ENCODE data around the gene MITF. TPM values are rescaled to one million over a fixed set of nuclear protein-coding genes. Genes with fewer than 3 reads are reported as not detected.

The MITF gene
- polyA plus RNA-seq, 1 of the 3 experiments (the other 2 are of a cell fraction) = 1.7 TPM

GRCh38 chr3:69817988-69818387 is 78.7 kb downstream of the MITF start (continued):
- TF ChIP-seq TAF1 (IDR thresholded peaks at IDR 0.05; ENCODE audit: borderline replicate concordance, low read depth, low read length) (no peak), MXI1 (IDR thresholded peaks at IDR 0.05; ENCODE audit: low read depth, low read length) (no peak), MEF2A (IDR thresholded peaks at IDR 0.05; ENCODE audit: borderline replicate concordance, low read depth) (no peak), TCF12 (IDR thresholded peaks at IDR 0.05) (no peak), USF1 (IDR thresholded peaks at IDR 0.05; ENCODE audit: borderline replicate concordance, low read depth) (no peak), CHD2 (IDR thresholded peaks at IDR 0.05; ENCODE audit: low read length, partially characterized antibody) (no peak)
- TF ChIP-seq, protein P1, sequence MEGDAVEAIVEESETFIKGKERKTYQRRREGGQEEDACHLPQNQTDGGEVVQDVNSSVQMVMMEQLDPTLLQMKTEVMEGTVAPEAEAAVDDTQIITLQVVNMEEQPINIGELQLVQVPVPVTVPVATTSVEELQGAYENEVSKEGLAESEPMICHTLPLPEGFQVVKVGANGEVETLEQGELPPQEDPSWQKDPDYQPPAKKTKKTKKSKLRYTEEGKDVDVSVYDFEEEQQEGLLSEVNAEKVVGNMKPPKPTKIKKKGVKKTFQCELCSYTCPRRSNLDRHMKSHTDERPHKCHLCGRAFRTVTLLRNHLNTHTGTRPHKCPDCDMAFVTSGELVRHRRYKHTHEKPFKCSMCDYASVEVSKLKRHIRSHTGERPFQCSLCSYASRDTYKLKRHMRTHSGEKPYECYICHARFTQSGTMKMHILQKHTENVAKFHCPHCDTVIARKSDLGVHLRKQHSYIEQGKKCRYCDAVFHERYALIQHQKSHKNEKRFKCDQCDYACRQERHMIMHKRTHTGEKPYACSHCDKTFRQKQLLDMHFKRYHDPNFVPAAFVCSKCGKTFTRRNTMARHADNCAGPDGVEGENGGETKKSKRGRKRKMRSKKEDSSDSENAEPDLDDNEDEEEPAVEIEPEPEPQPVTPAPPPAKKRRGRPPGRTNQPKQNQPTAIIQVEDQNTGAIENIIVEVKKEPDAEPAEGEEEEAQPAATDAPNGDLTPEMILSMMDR (IDR thresholded peaks at IDR 0.05) = no peak

DNA sequence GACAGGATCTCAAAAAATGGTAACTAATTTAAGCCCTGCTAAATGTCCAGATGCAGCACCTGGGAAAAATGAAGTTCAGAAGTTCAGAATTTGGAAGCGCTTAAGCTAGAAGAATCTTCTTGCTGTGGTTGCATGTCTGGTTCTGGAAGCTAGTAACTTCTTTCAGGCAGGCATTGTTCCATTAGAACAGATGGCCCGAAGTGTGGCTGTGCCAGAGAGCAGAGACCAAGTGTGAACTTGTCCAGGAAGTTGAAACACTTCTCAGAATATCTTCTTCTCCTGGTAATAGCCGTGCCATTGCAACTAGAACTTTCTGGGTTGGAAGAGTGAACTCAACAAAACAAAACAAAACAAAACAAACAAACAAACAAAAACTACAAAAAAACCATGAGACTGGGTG is 80.0 kb downstream of the MITF start:
- no peak for DNase-seq
- no peak overlapping the region for H3K27ac ChIP-seq (ENCODE audit: low read depth in 2 of 2, low read length in 1 of 2)
- no peak overlapping the region for H3K4me3 ChIP-seq (ENCODE audit: low read depth in 2 of 2, low read length in 1 of 2)
- no peaks in the 10 kb centered on the region for H4K20me1 ChIP-seq (ENCODE audit: insufficient read depth)
- no peak overlapping the region for H3K9ac ChIP-seq
- no peaks in the 10 kb centered on the region for H3K27me3 ChIP-seq (ENCODE audit: insufficient read depth)
- H2AFZ ChIP-seq (ENCODE audit: low read depth) = no peak overlapping the region
- no peaks in the 10 kb centered on the region for H3F3A ChIP-seq (replicated peaks; ENCODE audit: insufficient read depth)
- H3K9me2 ChIP-seq = no peaks in the 10 kb centered on the region
- H3K4me2 ChIP-seq = no peak overlapping the region
- ChIA-PET CTCF (no interaction called here), POLR2A (no interaction called here)
- no peaks in the 10 kb centered on the region for H3K79me2 ChIP-seq (ENCODE audit: insufficient read depth)
- no peaks in the 10 kb centered on the region for H3K36me3 ChIP-seq (replicated peaks in 1 of 2; ENCODE audit: control insufficient read depth in 1 of 2, insufficient read depth in 2 of 2, low read length in 1 of 2)
- 73% methylated on average over 3 of the region's 3 CpGs for WGBS (ENCODE audit: low lambda C conversion rate)
- TF ChIP-seq RFX5 (IDR thresholded peaks at IDR 0.05; ENCODE audit: low read length) = no peak
- TF ChIP-seq EP300 (IDR thresholded peaks at IDR 0.05; ENCODE audit: borderline replicate concordance in 1 of 2, low read depth in 1 of 2, low read length in 1 of 2) = no peak
- TF ChIP-seq SIN3A (IDR thresholded peaks at IDR 0.05; ENCODE audit: borderline replicate concordance, low read depth, low read length) = no peak
- no peak for TF ChIP-seq NFIC (IDR thresholded peaks at IDR 0.05; ENCODE audit: borderline replicate concordance)
- no peak for TF ChIP-seq TEAD4 (IDR thresholded peaks at IDR 0.05; ENCODE audit: borderline replicate concordance, insufficient read depth)
- TF ChIP-seq FOXJ3 (CRISPR knock-in tag; IDR thresholded peaks at IDR 0.05) = no peak
- TF ChIP-seq POLR2AphosphoS5 (IDR thresholded peaks at IDR 0.05; ENCODE audit: low read depth, low read length) = no peak
- TF ChIP-seq GABPA (IDR thresholded peaks at IDR 0.05; ENCODE audit: low read depth) = no peak
- TF ChIP-seq FOSL2 (IDR thresholded peaks at IDR 0.05; ENCODE audit: borderline replicate concordance, low read depth) = no peak
- TF ChIP-seq GATA2 (CRISPR knock-in tag; IDR thresholded peaks at IDR 0.05) = no peak
- no peak for TF ChIP-seq RAD21 (IDR thresholded peaks at IDR 0.05; ENCODE audit: low read length)
- TF ChIP-seq USF2 (IDR thresholded peaks at IDR 0.05; ENCODE audit: borderline replicate concordance, low read depth, low read length) = no peak
- no peak for TF ChIP-seq EZH2phosphoT487 (IDR thresholded peaks at IDR 0.05; ENCODE audit: borderline replicate concordance, low read depth)
- no peak for TF ChIP-seq CHD2 (IDR thresholded peaks at IDR 0.05; ENCODE audit: low read length, partially characterized antibody)
- TF ChIP-seq RCOR1 (IDR thresholded peaks at IDR 0.05; ENCODE audit: low read length) = no peak
- TF ChIP-seq MEF2A (IDR thresholded peaks at IDR 0.05; ENCODE audit: borderline replicate concordance, low read depth) = no peak
- TF ChIP-seq TCF12 (IDR thresholded peaks at IDR 0.05) = no peak
- TF ChIP-seq RXRA (IDR thresholded peaks at IDR 0.05; ENCODE audit: borderline replicate concordance, low read depth) = no peak
- TF ChIP-seq NRF1 (IDR thresholded peaks at IDR 0.05; ENCODE audit: low read depth, low read length) = no peak
- no peaks in the 10 kb centered on the region for H3K9me3 ChIP-seq
- H3K4me1 ChIP-seq (ENCODE audit: control insufficient read depth in 1 of 2, insufficient read depth in 2 of 2, low read depth in 1 of 2, low read length in 1 of 2) = no peaks in the 10 kb centered on the region
